HS-5 (cell line): ENCODE data around the gene AGBL2.

Experiments
- DNase-seq: peaks from one replicate; pipeline ENCODE4 v3.0.0-alpha.2; 2012; ENCODE audit warnings: low read depth

AGBL2 gene

DNA sequence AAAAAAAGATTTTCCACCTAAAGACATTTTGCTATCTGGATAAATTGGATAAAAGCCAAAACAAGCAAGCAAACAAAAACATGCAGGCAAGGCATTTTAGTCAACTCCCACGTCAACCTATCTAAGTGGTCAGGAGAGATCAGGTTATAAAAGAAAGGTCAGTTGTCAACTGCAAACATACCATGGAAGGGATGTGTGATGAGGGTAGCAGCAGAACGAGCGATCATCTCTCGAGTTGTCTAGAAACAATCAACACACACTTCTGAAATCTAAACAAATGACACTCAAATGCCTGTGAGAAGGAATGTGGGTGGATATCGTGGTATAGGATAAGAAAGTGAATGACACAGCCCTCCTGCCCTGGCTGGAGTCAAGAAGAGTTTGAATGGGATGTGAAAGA, 83.7 kb downstream of the AGBL2 start:
- no peak for DNase-seq

DNA sequence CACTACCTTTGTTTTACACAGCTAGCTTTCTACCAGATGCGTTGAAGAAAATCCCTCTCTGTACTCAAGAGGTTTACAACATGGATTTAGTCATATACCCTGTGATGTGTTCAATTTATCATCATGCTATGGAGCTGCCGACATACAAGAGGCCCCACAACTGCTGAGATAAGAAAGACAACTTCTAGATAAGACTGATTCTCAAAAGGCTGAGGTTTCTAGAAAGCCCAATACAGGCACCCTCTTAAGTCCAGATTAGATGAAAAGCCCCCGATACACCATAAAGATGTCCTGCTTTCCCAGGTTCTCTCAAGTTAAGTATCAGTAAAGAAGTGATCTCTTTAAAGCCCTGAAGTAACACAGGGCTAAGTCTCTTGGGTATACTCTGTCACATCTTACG, 87.1 kb downstream of the AGBL2 start:
- no peak for DNase-seq

DNA sequence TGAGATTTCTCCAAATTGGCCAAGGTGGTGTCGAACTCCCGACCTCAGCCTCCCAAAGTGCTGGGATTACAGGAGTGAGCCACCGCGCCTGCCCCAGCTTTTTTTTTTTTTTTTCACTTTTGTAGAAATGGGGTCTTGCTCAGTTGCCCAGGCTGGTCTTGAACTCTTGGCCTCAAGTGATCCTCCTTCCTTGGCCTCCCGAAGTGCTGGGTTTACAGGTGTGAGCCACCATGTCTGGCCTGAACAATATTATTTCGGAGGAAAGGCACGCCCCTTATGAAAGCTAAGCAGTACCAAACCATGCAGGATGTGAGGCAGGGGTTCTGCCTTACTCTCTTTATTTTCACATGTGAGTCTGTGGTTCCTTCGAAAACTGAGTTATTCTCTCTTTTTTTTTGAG, 88.9 kb downstream of the AGBL2 start:
- no peak for DNase-seq

DNA sequence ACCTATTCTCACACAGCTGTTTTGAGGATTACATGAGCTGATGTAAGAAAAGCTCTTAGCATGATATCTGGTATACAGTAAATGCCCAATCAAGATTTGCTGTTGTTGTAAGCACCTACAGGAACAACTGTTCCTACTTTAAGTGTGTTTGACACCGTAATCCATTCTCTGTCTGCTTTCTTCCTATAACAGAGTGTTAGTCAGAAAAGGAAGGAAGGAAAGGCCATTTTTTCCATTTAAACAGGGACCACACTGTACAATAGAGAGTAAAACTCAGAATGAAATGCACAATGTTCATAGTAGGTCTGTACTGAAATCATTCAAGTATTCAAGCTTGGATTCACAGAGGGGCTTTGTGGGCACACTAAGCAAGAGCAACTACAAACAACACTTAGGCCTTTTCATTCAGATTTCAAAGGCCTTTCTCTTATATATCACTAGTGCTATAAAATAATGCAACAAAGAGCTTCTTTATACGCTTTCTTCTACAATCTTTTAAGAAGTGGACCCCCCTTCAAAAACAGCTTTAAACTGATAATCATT, 94.3 kb downstream of the AGBL2 start:
- DNase-seq: no peak

DNA sequence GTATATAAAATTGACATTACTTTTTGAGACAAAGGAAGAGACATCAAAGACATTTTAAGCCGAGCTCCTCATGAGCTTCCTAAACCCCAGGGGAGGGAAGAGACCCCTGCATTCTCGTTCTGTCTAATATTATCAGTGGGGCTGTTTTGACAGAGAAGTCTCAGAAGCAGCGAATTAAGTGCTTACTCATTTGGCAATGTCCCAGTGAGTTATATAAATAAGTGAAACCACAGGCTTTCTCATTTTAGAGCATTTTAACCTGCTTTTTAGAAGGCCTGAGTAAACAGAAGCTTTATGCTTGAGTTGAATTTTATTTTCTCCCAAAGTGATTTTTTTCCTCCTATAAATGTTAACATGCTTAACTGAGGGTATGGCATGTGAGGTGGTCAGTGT, 97.8 kb downstream of the AGBL2 start:
- DNase-seq: no peak

DNA sequence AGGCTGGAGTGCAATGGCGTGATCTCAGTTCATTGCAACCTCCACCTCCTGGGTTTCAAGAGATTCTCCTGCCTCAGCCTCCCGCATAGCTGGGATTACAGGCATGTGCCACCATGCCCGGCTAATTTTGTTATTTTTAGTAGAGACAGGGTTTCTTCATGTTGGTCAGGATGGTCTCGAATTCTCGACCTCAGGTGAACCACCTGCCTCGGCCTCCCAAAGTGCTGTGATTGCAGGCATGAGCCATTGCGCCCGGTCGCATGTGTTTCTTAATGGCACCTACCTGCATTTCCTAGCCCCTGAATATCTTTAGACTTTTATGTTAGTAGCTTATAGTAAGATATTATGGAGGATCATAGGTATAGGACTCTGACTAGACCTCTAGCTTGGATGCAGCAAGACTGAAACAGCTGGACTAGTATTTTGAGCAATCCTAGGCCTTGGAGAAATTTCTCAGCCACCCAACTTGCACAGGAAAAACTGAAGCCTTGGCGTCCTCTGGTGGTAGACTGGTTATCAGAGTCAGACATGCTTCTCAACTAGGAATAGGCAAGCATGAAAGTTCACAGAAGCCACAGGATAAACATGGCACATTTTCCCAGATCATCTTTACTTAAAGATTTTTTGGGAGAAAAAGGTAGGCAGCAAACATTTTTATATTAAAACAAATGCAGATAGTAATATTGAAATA, 98.3 kb downstream of the AGBL2 start:
- DNase-seq: no peak

DNA sequence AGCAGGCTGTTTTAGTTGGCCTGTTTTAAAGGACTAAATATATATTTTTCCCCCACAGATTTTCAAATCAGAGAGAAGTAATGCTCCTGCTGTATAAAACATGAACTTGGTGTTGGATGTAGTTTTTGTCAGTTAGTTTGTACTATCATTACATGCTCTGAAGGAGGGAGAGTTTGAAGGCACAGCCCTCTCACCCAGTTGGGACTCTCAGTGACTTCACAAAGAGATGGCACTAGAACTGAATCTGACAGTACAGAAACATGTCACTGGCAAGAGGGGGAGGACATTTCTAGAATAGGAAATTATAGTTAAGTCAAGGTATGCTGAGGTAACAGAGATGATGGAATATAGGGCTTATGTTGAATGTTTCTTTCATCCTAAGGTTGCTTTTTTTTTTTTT, 99.9 kb downstream of the AGBL2 start:
- no peak for DNase-seq

DNA sequence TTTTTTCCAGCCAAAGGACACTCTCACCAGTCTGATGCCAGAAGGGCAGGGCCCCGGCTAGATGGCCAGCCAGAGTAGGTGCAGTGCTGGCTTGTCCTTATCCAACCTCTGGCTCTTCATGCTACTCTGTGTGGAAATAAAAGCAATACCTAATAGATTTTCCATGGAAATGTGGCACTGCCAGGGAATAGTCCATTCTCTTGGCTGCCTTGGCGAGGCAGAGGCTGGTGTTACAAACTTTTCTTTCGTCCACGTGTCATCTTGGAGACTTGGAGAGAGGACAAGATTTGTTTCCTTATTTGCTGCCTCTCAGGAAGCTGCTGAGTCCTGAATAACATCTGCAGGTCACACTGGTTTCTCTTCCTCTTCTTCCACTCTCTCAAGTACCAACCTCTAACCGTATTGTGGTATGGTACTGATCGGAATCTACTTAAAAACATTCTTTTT, 103.8 kb downstream of the AGBL2 start:
- no peak for DNase-seq

DNA sequence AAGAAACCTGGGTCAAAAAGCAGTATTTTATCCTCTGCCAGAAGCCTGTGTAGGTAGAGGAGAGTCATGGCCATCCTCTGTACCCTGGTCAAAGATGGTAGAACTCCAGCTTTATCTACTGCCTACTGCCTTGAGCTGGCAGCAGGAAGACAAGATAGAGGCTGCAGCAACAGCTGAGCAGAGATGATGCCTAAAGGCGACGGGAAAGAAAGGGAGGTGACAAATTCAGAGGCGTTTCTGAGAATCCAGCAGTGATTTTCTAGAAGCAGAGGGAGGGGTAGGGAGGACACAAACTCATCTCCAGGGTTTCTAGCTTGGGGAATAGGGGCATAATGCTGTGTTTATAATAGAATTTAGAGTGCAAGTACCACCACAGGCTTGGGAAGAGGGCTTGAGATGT, 105.5 kb downstream of the AGBL2 start:
- DNase-seq: no peak
